ENCODE data around the gene HOXA6.

The HOXA6 gene

DNA sequence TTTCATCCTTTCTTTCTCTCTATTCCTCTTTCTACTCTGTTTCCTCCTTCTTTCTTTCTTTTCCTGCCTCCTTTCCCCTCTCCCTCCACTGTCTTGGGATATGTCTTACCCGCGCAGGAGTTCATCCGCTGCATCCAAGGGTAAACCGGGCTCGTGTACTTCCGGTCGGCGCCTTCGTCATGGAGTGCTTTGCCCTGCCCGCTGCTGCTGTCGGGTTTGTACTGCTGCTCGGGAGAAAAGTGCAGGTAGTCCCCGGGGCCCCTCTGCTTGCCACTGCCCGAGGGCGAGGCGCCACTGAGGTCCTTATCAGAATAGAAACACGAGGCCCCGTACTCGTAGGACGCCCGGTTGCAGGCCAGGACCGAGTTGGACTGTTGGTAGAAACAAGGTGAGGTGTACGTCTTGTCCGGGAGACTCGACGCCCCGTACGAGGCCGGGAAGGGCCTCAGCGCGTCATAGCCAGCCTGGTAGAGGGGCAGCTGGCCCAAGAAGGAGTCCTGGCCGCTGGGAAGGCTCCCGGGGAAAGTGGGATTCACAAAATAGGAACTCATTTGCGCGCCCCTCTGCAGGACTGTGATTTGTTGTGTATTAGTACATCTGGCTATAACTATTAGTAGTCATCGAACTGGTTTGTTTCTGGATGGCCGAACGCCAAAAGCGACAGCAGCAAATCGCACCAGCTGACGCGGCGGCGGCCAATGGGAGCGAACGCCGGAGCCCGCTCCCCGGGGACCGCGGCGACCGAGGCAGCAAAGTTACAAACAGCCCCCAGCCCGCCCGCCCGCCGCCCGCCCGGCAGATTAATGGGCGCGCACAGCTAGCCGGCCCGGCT lies at the start of gene HOXA6:
Gene HOXA6 (minus strand): TSS at position 576 of the 832 bp plus-strand sequence. CDS start 25 bp downstream, at position 551.
- Histone ChIP-seq H3K27ac (ENCODE audit: poor library complexity, severe bottlenecking) (peak within 1 kb of the TSS; percentile 85), H3K9me3 (ENCODE audit: severe bottlenecking) (no peaks in the 10 kb centered on the region), H3K36me3 (ENCODE audit: low read depth) (peaks cover 3% of the 10 kb centered on the region; the same call in 1 of the 2 replicates), H3K4me3 (ENCODE audit: severe bottlenecking) (peak within 1 kb of the TSS; percentile 38), H3K4me1 (ENCODE audit: insufficient read depth, poor library complexity, severe bottlenecking) (peaks cover 9% of the 10 kb centered on the region), H3K27me3 (ENCODE audit: insufficient read depth, poor library complexity, severe bottlenecking) (no peaks in the 10 kb centered on the region)
- DNase-seq (ENCODE audit: low spot score) (no peak), ATAC-seq (ENCODE audit: low read depth) (no peak)
- TF ChIP-seq, protein P1, sequence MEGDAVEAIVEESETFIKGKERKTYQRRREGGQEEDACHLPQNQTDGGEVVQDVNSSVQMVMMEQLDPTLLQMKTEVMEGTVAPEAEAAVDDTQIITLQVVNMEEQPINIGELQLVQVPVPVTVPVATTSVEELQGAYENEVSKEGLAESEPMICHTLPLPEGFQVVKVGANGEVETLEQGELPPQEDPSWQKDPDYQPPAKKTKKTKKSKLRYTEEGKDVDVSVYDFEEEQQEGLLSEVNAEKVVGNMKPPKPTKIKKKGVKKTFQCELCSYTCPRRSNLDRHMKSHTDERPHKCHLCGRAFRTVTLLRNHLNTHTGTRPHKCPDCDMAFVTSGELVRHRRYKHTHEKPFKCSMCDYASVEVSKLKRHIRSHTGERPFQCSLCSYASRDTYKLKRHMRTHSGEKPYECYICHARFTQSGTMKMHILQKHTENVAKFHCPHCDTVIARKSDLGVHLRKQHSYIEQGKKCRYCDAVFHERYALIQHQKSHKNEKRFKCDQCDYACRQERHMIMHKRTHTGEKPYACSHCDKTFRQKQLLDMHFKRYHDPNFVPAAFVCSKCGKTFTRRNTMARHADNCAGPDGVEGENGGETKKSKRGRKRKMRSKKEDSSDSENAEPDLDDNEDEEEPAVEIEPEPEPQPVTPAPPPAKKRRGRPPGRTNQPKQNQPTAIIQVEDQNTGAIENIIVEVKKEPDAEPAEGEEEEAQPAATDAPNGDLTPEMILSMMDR (IDR thresholded peaks at IDR 0.05; ENCODE audit: poor library complexity, severe bottlenecking): no peak

DNA sequence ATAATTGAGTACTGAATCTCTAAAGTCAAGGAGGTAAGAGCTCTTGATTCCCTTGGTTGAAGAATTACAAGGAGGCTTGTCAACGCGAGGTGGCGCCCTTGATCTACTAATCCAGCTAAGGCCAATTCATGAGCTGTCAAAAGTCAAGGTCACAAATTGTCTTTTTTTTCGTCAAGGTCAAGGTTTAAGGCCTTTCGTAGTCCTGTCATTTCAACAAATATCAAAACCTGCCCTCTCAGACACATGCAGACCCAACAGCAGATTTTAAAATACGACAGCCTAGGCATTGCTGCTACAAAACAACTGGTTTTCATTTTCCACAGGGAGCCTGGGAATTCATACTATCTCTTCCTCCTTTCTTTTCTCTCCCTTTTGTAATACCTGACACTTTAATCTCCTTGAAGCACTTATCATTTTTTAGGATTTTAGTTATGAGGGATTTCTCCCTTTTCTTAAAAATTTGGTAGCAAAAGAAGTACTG lies 48.8 kb upstream of the HOXA6 start:
- DNase-seq (ENCODE audit: low spot score) (no peak), ATAC-seq (ENCODE audit: low read depth) (no peak)
- TF ChIP-seq, protein P1 (IDR thresholded peaks at IDR 0.05; ENCODE audit: poor library complexity, severe bottlenecking): peak; percentile 90
- peaks cover 9% of the 10 kb centered on the region for H3K4me1 ChIP-seq (ENCODE audit: insufficient read depth, poor library complexity, severe bottlenecking)
- H3K4me3 ChIP-seq (ENCODE audit: severe bottlenecking): peak overlapping the region; percentile 89
- H3K27me3 ChIP-seq (ENCODE audit: insufficient read depth, poor library complexity, severe bottlenecking): no peaks in the 10 kb centered on the region
- H3K9me3 ChIP-seq (ENCODE audit: severe bottlenecking): no peaks in the 10 kb centered on the region
- H3K27ac ChIP-seq (ENCODE audit: poor library complexity, severe bottlenecking): peak overlapping the region; percentile 92
- peaks cover 36% of the 10 kb centered on the region for H3K36me3 ChIP-seq (ENCODE audit: low read depth)

DNA sequence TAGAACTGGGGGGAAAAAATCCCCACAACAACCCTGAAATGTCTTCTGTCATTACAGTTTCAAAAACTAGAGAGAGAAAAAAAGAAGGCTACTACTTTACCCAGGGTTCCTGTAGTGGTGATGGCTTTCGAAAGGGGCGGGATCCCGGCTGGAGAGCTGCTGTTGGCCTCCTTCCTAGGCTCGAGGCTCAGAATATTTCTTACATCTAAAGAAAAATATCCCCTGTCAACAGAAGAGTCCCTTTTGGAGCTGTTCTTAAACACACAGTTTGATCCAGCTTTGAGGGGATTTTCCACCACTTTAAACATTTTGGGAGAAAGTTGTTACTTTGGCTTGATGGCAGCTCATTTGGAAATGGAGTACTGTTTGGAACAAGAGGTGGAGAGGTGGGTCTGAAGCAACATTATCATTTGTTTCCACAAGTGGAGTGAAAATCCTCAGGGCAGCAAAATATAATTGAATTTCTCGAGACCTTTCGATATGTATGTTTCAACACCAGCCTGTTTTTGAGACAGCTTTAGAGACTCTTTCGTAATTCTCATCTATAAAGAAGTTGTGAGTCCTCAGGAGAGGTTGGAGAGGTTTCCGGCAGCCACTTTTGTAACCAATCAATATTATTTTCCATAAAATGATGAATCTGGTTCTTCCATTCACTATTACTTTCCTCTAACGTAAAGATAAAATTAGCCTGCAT lies 47.3 kb upstream of the HOXA6 start:
- H3K4me1 ChIP-seq (ENCODE audit: insufficient read depth, poor library complexity, severe bottlenecking): peaks cover 23% of the 10 kb centered on the region
- DNase-seq (ENCODE audit: low spot score) (no peak), ATAC-seq (ENCODE audit: low read depth) (no peak)
- no peaks in the 10 kb centered on the region for H3K9me3 ChIP-seq (ENCODE audit: severe bottlenecking)
- peak overlapping the region; percentile 92 for H3K27ac ChIP-seq (ENCODE audit: poor library complexity, severe bottlenecking)
- no peaks in the 10 kb centered on the region for H3K27me3 ChIP-seq (ENCODE audit: insufficient read depth, poor library complexity, severe bottlenecking)
- H3K4me3 ChIP-seq (ENCODE audit: severe bottlenecking): peak overlapping the region; percentile 89
- TF ChIP-seq, protein P1 (IDR thresholded peaks at IDR 0.05; ENCODE audit: poor library complexity, severe bottlenecking): no peak
- H3K36me3 ChIP-seq (ENCODE audit: low read depth): peaks cover 36% of the 10 kb centered on the region

DNA sequence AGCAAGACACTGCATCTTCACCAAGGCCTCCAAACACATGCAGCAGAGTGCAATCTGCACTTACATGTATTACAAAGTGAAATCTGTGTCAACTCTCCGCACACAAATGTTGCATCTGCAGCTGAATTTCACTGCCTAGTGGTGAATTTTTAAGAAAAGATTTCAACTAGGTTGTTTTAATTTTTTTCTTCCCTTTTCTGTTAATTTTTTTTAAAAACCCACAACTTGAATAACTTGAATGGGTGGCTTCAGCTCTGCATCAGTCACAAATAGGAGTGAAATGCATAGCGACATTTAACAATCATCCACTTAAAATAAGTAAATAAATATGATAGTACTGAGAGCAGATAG lies 46.4 kb upstream of the HOXA6 start:
- Histone ChIP-seq H3K4me3 (ENCODE audit: severe bottlenecking) (peak overlapping the region; percentile 89), H3K27me3 (ENCODE audit: insufficient read depth, poor library complexity, severe bottlenecking) (no peaks in the 10 kb centered on the region), H3K9me3 (ENCODE audit: severe bottlenecking) (no peaks in the 10 kb centered on the region), H3K27ac (ENCODE audit: poor library complexity, severe bottlenecking) (peak overlapping the region; percentile 92), H3K4me1 (ENCODE audit: insufficient read depth, poor library complexity, severe bottlenecking) (peaks cover 26% of the 10 kb centered on the region), H3K36me3 (ENCODE audit: low read depth) (peaks cover 36% of the 10 kb centered on the region)
- TF ChIP-seq, protein P1 (IDR thresholded peaks at IDR 0.05; ENCODE audit: poor library complexity, severe bottlenecking): no peak
- ATAC-seq (ENCODE audit: low read depth): no peak
- DNase-seq (ENCODE audit: low spot score): no peak

Measured in RWPE2 (cell line).